ENCODE data around the gene SKAP2. TPM values are rescaled to one million over a fixed set of nuclear protein-coding genes. Genes with fewer than 3 reads are reported as not detected.

The SKAP2 gene
- total RNA-seq, 4 donors from 2014 or later: 54.3 to 83.1 (median 76.1) TPM

DNA sequence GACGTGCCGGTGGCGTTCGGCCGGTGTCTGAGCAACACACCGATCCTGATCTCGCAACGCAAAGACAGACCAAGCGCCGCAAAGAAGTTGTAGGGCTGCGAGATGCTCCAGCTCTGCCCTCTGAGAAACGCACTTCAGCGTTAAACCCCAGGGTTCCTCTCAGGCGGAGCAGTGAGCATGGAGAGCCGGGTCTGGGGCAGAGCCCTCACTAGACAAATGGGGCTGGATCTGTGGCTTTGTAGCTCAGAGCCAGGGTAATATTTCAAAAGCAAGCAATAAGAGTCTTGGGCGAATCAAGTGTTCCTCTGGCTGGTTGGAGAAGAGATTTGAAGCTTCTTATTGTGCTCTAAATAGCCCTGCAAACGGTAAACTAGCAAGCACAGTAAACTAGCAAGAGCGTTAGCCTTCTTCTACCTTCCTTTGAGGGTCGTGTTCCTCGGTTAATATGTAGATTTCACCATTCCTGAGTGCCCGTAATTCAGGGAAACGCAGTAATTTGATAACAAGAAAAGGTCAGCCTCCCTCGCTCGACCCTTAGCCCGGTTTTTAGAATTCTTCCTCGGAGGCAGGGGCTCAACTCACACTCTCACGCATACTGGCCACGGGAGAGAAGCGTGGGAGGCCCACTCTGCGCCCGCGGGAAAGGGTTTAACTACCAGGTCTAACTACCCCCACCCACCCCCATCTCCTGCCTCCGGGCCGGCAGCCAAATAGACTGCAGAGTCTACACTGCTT, 6.7 kb downstream of the SKAP2 start:
- Histone ChIP-seq H3K9me3 (no peaks in the 10 kb centered on the region), H3K36me3 (no peaks in the 10 kb centered on the region), H3K27ac (peak overlapping the region; percentile 35 to 83 (median 81)), H3K4me1 (peaks cover 2 to 78% (median 4%) of the 10 kb centered on the region in 3 donors), H3K4me3 (peak overlapping the region; percentile 23 to 44), H3K27me3 (no peaks in the 10 kb centered on the region)
- no peak for TF ChIP-seq POLR2AphosphoS5 (IDR thresholded peaks at IDR 0.05)
- no peak for TF ChIP-seq EP300 (IDR thresholded peaks at IDR 0.05)
- TF ChIP-seq, protein P1, sequence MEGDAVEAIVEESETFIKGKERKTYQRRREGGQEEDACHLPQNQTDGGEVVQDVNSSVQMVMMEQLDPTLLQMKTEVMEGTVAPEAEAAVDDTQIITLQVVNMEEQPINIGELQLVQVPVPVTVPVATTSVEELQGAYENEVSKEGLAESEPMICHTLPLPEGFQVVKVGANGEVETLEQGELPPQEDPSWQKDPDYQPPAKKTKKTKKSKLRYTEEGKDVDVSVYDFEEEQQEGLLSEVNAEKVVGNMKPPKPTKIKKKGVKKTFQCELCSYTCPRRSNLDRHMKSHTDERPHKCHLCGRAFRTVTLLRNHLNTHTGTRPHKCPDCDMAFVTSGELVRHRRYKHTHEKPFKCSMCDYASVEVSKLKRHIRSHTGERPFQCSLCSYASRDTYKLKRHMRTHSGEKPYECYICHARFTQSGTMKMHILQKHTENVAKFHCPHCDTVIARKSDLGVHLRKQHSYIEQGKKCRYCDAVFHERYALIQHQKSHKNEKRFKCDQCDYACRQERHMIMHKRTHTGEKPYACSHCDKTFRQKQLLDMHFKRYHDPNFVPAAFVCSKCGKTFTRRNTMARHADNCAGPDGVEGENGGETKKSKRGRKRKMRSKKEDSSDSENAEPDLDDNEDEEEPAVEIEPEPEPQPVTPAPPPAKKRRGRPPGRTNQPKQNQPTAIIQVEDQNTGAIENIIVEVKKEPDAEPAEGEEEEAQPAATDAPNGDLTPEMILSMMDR (IDR thresholded peaks at IDR 0.05): no peak
- no peak for TF ChIP-seq POLR2A (IDR thresholded peaks at IDR 0.05)
- 56 to 67% methylated on average over 5 to 8 of the region's 34 CpGs for WGBS, 2 donors (ENCODE audit: low coverage in 1 of 2)
- peak; percentile 35 for ATAC-seq

- WGBS, 2 donors (ENCODE audit: low coverage in 1 of 2): 46 to 53% methylated on average over 4 of the region's 4 CpGs
- TF ChIP-seq EP300 (IDR thresholded peaks at IDR 0.05) (no peak), POLR2A (IDR thresholded peaks at IDR 0.05) (no peak), POLR2AphosphoS5 (IDR thresholded peaks at IDR 0.05) (no peak)
- TF ChIP-seq, protein P1 (IDR thresholded peaks at IDR 0.05): no peak
- Histone ChIP-seq H3K27me3 (no peaks in the 10 kb centered on the region), H3K9me3 (no peaks in the 10 kb centered on the region), H3K36me3 (no peaks in the 10 kb centered on the region), H3K4me3 (peak overlapping the region; percentile 23 to 44), H3K27ac (peak overlapping the region; percentile 35 to 83 (median 81)), H3K4me1 (peaks cover 2 to 73% (median 4%) of the 10 kb centered on the region in 3 donors)
- no peak for ATAC-seq
Observed at GRCh38 chr7:26857170-26857505, 7.3 kb downstream of the SKAP2 start.

DNA sequence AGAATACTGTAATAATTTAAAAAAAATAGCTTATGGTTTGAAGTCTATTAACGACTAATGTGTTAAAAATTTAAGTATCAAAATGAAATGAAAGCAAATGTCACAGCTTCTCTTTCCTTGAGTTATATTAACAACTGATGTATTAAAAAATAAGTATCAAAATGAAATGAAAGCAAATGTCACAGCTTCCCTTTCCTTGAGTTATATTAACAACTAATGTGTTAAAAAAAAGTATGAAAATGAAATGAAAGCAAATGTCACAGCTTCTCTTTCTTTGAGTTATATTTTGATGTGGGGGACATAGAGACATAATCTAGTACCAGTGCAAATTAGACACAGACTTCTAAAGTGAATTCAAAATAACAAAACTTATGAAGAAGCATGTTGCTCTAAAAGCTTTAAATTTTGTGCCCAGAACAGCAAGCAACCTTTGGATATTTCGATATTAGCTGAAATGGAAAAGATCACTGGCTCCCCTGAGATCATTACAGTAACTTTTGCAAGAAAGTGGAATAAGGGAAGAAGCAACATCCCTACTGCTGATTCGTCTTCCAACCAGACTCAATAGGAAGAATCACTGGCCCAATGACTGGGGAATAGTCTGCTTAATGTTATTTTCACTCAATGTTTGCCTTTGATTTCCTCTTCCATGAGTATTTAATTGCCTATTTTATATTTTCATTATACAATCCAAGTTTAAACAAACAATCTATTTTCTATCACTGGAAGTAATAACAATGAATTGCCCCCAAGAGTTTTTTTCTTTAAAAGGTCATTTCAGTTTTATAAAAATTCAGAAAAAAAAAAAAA, 8.0 kb downstream of the SKAP2 start:
- TF ChIP-seq, protein P1 (IDR thresholded peaks at IDR 0.05): no peak
- TF ChIP-seq POLR2A (IDR thresholded peaks at IDR 0.05) (no peak), EP300 (IDR thresholded peaks at IDR 0.05) (no peak), POLR2AphosphoS5 (IDR thresholded peaks at IDR 0.05) (no peak)
- 13 to 36% methylated on average over 3 of the region's 3 CpGs for WGBS, 2 donors (ENCODE audit: low coverage in 1 of 2)
- peak overlapping the region; percentile 52 to 81 (median 79) for H3K27ac ChIP-seq
- peaks cover 0 to 67% (median 4%) of the 10 kb centered on the region in 3 donors for H3K4me1 ChIP-seq
- ATAC-seq: no peak
- peak overlapping the region; percentile 1 to 12 for H3K4me3 ChIP-seq
- H3K9me3 ChIP-seq: no peaks in the 10 kb centered on the region
- H3K36me3 ChIP-seq: no peaks in the 10 kb centered on the region
- no peaks in the 10 kb centered on the region for H3K27me3 ChIP-seq

DNA sequence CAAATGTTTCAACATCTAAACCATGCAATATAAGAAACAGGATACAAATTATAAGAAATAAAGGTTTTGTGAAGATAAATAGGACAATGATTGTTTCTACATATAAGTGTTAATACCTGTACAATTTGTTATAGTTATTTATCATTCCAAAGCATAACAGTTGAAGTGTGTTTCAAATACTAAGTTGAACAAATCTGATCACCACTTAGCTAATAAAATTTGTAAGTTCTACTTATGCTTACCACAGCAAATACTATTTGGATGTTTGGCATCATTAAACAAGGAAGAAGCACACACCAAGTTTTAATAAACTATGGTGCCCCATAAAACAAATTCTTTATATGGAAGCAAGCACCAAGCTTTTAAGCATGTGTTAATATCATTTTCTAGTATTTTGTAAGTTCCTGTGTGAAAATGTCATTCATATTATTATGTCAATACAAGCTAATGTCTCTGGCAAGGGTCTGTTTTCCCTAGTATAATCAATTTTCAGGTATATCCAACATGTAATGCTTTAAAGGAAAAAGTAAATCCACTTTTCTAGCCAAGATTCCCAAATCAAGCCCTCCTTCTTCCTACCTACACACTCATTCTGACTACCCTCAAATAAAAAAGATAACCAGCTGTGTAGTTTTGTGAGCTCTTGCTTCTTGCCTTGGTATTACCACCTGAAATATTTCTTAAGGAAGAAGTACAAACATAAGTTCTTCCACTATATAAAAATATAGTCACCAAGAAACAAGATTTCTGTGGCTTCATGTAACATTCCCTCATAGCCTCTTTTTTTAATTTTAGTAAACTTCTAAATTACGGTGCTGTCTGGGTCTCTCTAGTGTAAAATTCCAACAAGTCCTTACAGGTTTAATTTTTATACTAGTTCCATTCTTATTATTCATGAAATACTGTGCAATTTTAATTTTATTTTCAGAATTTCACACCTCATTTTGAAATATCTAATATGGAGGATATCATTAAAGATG, 9.2 kb downstream of the SKAP2 start:
- no peaks in the 10 kb centered on the region for H3K36me3 ChIP-seq
- ATAC-seq: no peak
- no peaks in the 10 kb centered on the region for H3K27me3 ChIP-seq
- no peak overlapping the region for H3K4me3 ChIP-seq
- TF ChIP-seq POLR2A (IDR thresholded peaks at IDR 0.05): no peak
- no peak for TF ChIP-seq POLR2AphosphoS5 (IDR thresholded peaks at IDR 0.05)
- TF ChIP-seq EP300 (IDR thresholded peaks at IDR 0.05): no peak
- TF ChIP-seq, protein P1 (IDR thresholded peaks at IDR 0.05): no peak
- no peaks in the 10 kb centered on the region for H3K9me3 ChIP-seq
- peak overlapping the region; percentile 37 to 81 (median 79) for H3K27ac ChIP-seq
- WGBS, 2 donors (ENCODE audit: low coverage in 1 of 2): 67 to 82% methylated on average over 1 of the region's 1 CpG
- peaks cover 0 to 57% (median 4%) of the 10 kb centered on the region in 3 donors for H3K4me1 ChIP-seq
